CD4-positive, alpha-beta T cell treated with Interleukin-6 for 4 hours (primary cell): ENCODE results near the gene TMEM255A.
"Not testable (repeated sequence)": the region's sequence is repeated elsewhere in the genome, so short reads cannot be mapped to it uniquely, and the experiment has no call there.

Experiments used
- DNase-seq: peaks from one replicate; pipeline ENCODE4 v3.0.0-alpha.2; 2020; ENCODE audit warnings: mixed read lengths

Gene TMEM255A

GRCh38 chrX:120310861-120311726 lies at the start of gene TMEM255A:
Gene TMEM255A, minus strand, starts transcription at chrX:120311461. Its CDS starts 152 bp downstream, at chrX:120311309.
- DNase-seq: peak; percentile 15

DNA sequence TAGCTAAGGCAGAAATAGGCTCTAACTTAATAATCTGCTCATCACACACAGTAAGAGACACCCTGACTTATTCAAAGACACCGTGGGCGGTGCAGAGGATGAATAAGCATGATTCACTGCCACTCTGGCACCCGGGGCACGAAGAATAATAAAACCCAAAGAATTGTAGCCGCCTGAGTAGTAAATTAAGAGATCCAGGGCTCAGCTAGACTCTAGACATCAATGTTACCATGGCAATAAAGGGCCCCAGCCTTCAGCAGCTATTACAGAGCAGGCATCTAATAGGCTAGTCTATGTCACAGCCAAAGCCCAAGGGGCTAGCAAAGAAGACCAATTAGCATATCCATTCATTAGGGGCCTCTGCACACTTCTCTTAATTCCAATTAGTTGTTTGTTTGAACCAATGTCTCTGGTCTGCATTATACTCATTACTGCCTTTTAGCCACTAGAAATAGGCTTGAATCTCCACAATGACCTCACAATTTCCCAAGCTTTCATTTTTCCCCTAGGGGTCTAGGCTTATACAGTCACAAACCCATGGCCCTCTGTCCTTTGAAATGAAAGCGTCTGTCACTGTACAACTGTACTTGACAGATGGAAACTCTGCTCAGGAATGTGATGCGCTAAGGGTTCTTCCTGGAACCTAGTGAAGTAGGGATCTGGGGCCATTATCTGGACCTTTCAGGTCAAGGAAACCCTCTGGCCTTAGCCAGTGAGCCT lies 47.6 kb upstream of the TMEM255A start:
- DNase-seq: no peak

DNA sequence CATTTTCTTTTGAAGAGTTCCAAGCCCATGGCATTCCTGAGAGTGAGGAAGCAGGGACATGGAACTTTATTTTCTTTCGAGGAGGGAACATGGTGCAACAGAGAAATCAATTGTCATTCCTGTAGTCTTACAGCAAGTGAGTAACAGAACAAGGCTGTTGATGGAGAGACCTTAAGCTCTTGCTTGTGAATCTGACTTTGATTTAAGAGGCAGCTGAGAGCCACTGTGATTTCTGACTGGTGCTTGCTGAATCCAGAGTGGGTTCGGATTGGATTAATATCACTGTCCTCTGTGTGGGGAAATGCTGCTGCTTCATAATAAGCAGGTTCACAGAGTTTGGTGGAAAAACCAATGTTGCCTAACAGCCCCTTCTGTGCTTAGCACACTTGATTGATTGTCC lies 45.9 kb upstream of the TMEM255A start:
- no peak for DNase-seq

- no peak for DNase-seq
Observed at GRCh38 chrX:120356084-120356483, 44.8 kb upstream of the TMEM255A start.

DNA sequence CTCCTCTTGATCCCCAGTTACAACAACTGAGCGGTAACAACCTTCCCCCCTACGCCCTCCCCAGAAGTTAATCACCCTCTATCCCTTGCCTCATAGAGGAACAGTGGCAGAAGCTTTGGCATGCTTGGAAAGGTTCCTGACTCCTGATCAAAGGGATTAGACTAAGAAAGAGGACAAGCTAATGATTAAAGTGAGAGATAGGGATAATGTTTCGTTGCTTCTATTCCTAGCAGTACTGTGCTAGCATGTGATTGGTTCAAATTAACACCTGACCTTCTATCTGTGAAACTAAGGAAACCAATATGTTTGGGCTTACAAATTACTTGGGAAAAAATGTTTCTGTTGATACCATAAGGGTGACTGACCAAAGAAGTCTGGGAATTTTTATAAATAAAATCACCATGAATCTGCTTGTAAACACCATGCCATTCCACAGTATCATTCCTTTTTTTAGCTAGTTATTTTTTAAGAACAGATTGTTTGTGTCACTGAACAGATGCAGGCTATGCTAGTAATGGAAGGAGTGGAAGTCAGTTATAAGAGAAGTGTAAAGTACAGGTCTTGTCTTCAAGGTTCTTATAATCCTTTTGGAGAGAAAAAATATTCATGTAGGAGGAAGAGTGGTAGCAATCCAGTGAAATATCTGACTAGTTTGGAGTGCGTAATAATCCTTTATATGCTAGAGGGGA lies 39.3 kb upstream of the TMEM255A start:
- DNase-seq: no peak

DNA sequence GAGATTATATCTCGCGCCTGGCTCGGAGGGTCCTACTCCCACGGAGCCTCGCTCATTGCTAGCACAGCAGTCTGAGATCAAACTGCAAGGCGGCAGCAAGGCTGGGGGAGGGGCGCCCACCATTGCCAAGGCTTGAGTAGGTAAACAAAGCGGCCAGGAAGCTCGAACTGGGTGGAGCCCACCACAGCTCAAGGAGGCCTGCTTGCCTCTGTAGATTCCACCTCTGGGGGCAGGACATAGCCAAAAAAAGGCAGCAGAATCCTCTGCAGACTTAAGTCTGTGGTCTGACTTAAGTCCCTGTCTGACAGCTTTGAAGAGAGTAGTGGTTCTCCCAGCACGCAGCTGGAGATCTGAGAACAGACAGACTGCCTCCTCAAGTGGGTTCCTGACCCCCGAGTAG lies 33.3 kb upstream of the TMEM255A start:
- DNase-seq: not testable (repeated sequence)

GRCh38 chrX:120336899-120337298 lies 25.6 kb upstream of the TMEM255A start:
- DNase-seq: no peak

GRCh38 chrX:120335289-120335688 lies 24.0 kb upstream of the TMEM255A start:
- no peak for DNase-seq

DNA sequence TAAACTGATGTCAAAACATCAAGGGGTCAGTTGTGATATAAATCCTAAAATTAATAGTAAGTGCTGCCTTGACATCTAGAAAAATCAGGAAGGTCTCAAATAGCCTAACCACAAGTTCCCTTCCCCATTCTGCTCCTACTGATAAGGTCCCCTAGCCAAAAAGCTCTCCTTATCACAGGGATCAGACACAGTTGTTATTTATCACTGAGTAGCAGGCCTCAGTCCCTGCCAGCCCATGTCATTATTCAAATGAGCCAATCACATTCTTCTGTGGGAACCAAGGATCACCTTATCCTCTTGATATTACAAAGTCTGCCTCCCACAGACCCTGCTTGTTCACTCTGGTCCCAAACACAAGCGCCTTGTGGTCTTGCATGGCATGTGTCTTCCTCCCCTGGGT lies 23.3 kb upstream of the TMEM255A start:
- DNase-seq: no peak

GRCh38 chrX:120334151-120334550 lies 22.9 kb upstream of the TMEM255A start:
- DNase-seq: no peak

DNA sequence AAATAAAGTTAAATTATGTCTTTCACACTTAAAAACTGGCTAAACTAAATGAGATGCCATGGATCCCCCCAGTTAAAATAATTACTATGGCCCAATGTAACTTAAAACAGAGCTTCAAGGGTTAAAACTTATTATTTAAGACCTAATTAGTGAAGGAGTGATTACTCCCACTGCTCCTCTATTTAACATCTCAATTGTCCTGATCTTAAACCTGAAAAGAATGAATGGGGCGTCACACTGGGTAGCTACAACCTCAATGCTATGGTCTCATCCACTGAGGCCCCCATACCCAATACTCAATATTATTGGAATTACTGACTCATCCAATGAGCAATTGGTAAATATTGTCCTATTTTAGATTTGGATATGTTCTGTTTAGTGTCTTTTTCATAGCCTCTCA lies 21.1 kb upstream of the TMEM255A start:
- DNase-seq: no peak

GRCh38 chrX:120331116-120331515 lies 19.9 kb upstream of the TMEM255A start:
- DNase-seq: no peak

DNA sequence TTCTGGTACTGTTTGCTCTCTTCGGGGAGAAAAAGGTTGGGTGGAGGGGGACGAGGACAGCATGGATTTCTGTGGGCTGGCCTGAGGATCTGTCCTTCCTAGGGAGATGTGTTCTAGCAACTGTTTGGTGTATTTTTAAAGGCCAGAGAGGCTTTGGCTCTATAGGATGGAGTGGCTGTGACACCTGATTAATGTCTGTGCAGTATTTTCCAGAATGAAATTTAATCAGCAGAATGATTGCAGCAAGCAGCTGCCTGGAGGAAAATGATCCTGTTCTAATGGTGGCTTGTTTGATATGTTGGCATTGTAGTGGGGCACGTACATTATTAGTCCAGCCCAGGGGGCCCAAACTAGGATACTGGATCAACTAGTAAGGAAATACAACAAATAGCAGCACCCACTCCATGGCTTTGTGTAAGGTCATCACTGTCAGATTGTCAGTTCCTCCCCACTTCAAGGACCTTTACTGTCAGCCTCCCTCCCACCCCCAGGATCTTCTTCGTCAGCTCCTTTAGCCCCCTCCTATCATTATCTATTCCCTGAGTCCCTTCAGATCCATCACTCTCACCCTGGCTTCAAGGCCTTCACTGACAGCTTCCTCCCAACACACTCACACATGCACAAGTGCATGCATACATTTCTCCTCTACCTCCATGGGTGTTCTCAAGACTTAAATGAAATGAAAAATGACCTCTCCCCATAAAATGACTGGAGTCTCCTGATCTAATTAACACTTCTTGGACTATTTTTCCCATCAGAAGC lies 10.4 kb upstream of the TMEM255A start:
- DNase-seq: no peak

DNA sequence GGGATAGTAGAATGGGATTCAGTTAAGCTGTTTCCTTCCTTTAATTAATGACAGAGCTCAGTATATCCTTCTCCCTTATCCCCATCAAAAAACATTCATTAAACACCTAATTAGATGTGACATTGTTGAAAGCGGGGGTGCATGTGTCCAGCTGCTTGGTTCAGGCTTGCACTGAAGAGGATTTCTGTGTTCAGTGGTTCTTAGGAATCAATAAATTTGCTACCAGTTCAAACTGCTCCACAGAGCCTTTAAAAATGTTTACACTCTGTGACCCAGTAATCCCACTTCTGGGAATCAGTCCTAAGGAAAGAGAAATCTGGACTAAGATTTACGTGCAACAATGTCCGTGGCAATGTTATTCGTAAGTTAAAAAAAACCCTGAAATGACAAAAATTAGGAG lies 7.2 kb upstream of the TMEM255A start:
- no peak for DNase-seq

- DNase-seq: no peak
Observed at GRCh38 chrX:120316587-120317283, 5.5 kb upstream of the TMEM255A start.

- no peak for DNase-seq
Observed at GRCh38 chrX:120315776-120316175, 4.5 kb upstream of the TMEM255A start.

DNA sequence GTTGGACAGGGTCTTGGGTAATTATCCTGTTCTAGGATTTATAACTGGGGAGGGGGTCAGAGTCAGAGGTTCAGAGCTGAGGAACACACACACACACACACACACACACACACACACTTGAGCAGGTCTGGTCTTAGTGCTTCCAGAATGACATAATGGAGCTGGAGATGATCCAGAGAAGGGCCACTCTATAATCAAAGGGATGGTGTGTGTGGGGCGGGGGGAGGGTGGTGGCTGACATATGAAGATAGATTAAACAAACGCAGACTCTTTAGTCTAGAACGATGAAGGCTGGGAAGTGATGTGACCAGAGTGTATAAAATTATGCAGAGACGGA lies 434 bp upstream of the TMEM255A start:
- no peak for DNase-seq

DNA sequence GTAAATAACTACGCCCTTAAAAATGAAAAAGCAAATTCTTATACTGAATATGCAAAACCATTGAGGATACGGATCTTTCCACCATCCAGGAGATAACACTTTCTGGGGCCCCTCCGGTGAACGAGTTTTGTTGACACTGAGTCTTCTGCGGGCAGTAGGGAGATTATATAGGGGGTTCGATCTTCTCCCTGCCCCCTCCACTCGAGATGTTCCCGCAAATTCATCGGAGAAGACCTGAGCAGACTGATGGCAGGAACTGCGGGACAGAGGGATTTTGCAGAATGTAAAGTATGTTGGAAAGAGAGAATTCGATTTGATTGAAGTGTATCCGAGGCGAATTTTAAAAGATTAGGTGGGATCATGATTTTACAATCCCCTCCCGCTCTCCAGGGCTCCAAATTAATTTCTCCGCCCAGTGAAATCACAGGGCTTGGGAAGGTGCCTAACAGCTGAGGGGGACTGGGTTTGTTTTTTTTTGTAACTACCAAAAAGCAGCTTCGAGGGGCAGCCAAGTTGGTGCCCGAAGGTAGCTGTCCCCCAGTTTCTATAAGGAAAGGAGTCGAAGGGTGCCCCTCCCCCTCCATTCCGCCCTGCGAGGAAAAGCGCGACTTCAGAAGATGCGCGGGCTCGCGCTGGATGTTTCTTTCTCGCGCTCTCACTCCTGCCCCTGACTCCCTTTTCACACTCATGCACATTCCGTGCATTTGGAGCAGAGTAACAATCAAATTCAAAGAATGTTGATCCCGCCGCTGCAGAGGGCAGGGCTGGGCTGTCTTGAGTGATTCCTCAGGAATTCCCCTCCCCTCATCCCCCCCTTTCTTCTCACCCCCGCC lies 1.2 kb downstream of the TMEM255A start:
- peak; percentile 49 for DNase-seq

- peak; percentile 74 for DNase-seq
Observed at GRCh38 chrX:120308959-120309872, 2.0 kb downstream of the TMEM255A start.

- DNase-seq: no peak
Observed at GRCh38 chrX:120308558-120308957, 2.7 kb downstream of the TMEM255A start.
